WERI-Rb-1 (cell line): Measurements from ENCODE around the gene COQ7.

ENCODE experiments used
- DNase-seq: peaks from one replicate; pipeline ENCODE4 v3.0.0-alpha.2; 2020
- H3K27ac ChIP-seq: fragments of 250-450 bp; sonication (Bioruptor Pico); 2 replicates; pipeline ENCODE4 v1.5.1; 2020; ENCODE audit warnings: mild to moderate bottlenecking, moderate library complexity
- H3K27me3 ChIP-seq: fragments of 250-450 bp; sonication (Bioruptor Pico); 2 replicates; pipeline ENCODE4 v1.5.1; 2021; ENCODE audit warnings: mild to moderate bottlenecking, low read depth, moderate library complexity; ENCODE audit not compliant: insufficient read depth, severe bottlenecking
- H3K36me3 ChIP-seq: fragments of 250-450 bp; sonication (Bioruptor Pico); 2 replicates; pipeline ENCODE4 v1.5.1; 2020; ENCODE audit warnings: mild to moderate bottlenecking, moderate library complexity
- H3K4me3 ChIP-seq: 2 replicates; pipeline ENCODE4 v1.5.1; 2011; ENCODE audit warnings: low read depth, mild to moderate bottlenecking, control low read depth, low read length
- H3K9me3 ChIP-seq: fragments of 250-450 bp; sonication (Bioruptor Pico); 2 replicates; pipeline ENCODE4 v1.5.1; 2021; ENCODE audit warnings: mild to moderate bottlenecking, moderate library complexity; ENCODE audit not compliant: severe bottlenecking
- CTCF ChIP-seq: IDR thresholded peaks from 2 replicates; pipeline ENCODE4 v1.5.1; 2011; ENCODE audit warnings: low read depth, mild to moderate bottlenecking, control low read depth, inconsistent platforms, low read length

The COQ7 gene

GRCh38 chr16:19031738-19032137 lies 35.7 kb upstream of the COQ7 start:
- TF ChIP-seq CTCF = no peak
- H3K9me3 ChIP-seq = no peaks in the 10 kb centered on the region
- no peak overlapping the region for H3K27ac ChIP-seq
- DNase-seq = no peak
- H3K4me3 ChIP-seq = no peak overlapping the region
- no peaks in the 10 kb centered on the region for H3K27me3 ChIP-seq
- H3K36me3 ChIP-seq = no peaks in the 10 kb centered on the region; the same call in 1 of the 2 replicates

- Histone ChIP-seq H3K9me3 (no peaks in the 10 kb centered on the region), H3K36me3 (no peaks in the 10 kb centered on the region; the same call in 1 of the 2 replicates), H3K27me3 (no peaks in the 10 kb centered on the region), H3K27ac (no peak overlapping the region), H3K4me3 (no peak overlapping the region)
- no peak for DNase-seq
- TF ChIP-seq CTCF = no peak
These were observed 33.7 kb upstream of the COQ7 start for GRCh38 chr16:19033761-19034160.

- H3K27me3 ChIP-seq = no peaks in the 10 kb centered on the region
- no peak for TF ChIP-seq CTCF
- no peak for DNase-seq
These were observed 27.0 kb upstream of the COQ7 start for GRCh38 chr16:19040400-19040799.

GRCh38 chr16:19044769-19045168 lies 22.6 kb upstream of the COQ7 start:
- Histone ChIP-seq H3K4me3 (no peak overlapping the region), H3K36me3 (no peaks in the 10 kb centered on the region; the same call in none of the 2 replicates), H3K27me3 (no peaks in the 10 kb centered on the region), H3K9me3 (no peaks in the 10 kb centered on the region), H3K27ac (no peak overlapping the region)
- no peak for TF ChIP-seq CTCF
- no peak for DNase-seq

More at GRCh38 chr16:19040400-19040799, 27.0 kb upstream of the COQ7 start:
- Histone ChIP-seq H3K36me3 (no peaks in the 10 kb centered on the region; the same call in none of the 2 replicates), H3K4me3 (no peak overlapping the region), H3K27ac (no peak overlapping the region), H3K9me3 (no peaks in the 10 kb centered on the region)

GRCh38 chr16:19046062-19046461 lies 21.4 kb upstream of the COQ7 start:
- Histone ChIP-seq H3K9me3 (no peaks in the 10 kb centered on the region), H3K27me3 (no peaks in the 10 kb centered on the region), H3K27ac (no peak overlapping the region), H3K4me3 (no peak overlapping the region), H3K36me3 (no peaks in the 10 kb centered on the region; the same call in none of the 2 replicates)
- DNase-seq = no peak
- TF ChIP-seq CTCF = no peak

- Histone ChIP-seq H3K9me3 (no peaks in the 10 kb centered on the region), H3K4me3 (no peak overlapping the region), H3K27ac (no peak overlapping the region), H3K27me3 (no peaks in the 10 kb centered on the region), H3K36me3 (peaks cover 5% of the 10 kb centered on the region)
- DNase-seq = no peak
- TF ChIP-seq CTCF = no peak
These were observed 4.7 kb upstream of the COQ7 start for GRCh38 chr16:19062706-19063105.
